HG03103 (cell line): ENCODE measurements around the gene FAM78B.

Experiments used
- ATAC-seq: cut with Tn5 transposase; IDR thresholded peaks from one replicate; pipeline ENCODE4 v1.9.1; 2021; ENCODE audit warnings: low read depth; ENCODE audit not compliant: unreplicated experiment

The FAM78B gene

GRCh38 chr1:166020210-166020609, 146.6 kb downstream of the FAM78B start:
- no peak for ATAC-seq
